Activated CD4-positive, alpha-beta T cell treated with anti-CD3 and anti-CD28 coated beads, Interleukin-2, amount 10 ng/mL, durations not matched to agents 24 days and 14 days (primary cell): ENCODE data around the gene SPRR5. TPM values are rescaled to one million over a fixed set of nuclear protein-coding genes. Genes with fewer than 3 reads are reported as not detected.

Source experiments
- DNase-seq: peaks from one replicate; pipeline ENCODE4 v3.0.0; 2022
- H3K27ac Mint-ChIP-seq: one replicate; pipeline ENCODE4 v1.8.0; 2022; ENCODE audit warnings: mild to moderate bottlenecking, mixed read lengths
- H3K27me3 Mint-ChIP-seq: one replicate; pipeline ENCODE4 v1.8.0; 2022; ENCODE audit warnings: mixed read lengths
- H3K36me3 Mint-ChIP-seq: one replicate; pipeline ENCODE4 v1.8.0; 2022; ENCODE audit warnings: low read depth, mild to moderate bottlenecking, mixed read lengths
- H3K4me1 Mint-ChIP-seq: one replicate; pipeline ENCODE4 v1.8.0; 2021; ENCODE audit warnings: mixed read lengths
- H3K4me3 Mint-ChIP-seq: one replicate; pipeline ENCODE4 v1.8.0; 2022; ENCODE audit warnings: mild to moderate bottlenecking, moderate library complexity, mixed read lengths
- H3K9me3 Mint-ChIP-seq: one replicate; pipeline ENCODE4 v1.8.0; 2021; ENCODE audit warnings: mixed read lengths
- intact Hi-C: fragments of 100-400 bp; cut with micrococcal nuclease; formaldehyde crosslinking; loops from one replicate; pipeline ENCODE4 v1.15.1; 2023
- total RNA-seq: library from RNA; stranded (reverse); gene quantifications from 2 replicates; pipeline ENCODE4 v1.2.3, GENCODE V29; 2022

SPRR5 gene
- total RNA-seq, 1 donor from 2014 or later: not detected

DNA sequence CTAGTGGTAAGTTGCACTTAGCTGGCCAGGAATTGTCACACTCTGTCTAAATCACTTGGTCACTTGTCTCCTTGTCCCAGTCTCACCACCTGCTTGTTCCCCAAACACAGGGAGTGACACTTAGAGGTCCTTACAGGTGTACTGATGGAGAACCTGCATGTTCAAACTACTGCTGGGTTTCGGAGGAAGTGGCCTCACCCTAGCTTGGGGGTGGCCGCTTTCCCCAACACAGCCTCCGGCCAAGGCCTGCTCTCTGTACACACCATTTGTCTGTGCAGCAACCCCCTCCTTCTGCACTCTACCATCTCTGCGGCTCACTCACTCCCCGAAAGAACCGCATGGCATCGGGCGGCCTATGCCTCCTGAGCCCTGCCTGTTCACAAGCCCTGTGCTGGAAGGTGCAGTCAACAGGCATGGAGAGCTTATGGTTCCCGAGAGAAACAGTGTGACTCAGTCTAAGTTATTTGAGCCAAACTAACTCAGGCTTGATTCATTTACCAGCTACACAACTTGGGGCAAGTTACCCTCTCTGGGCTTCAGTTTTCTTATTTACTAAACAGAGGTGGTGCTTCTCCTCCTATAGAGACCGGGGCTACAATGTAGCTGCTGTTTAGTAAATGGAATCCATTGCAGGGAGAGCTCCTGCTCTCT lies 12.9 kb downstream of the SPRR5 start:
- Mint-ChIP-seq H3K9me3 (no peaks in the 10 kb centered on the region), H3K4me1 (no peaks in the 10 kb centered on the region), H3K4me3 (no peak overlapping the region), H3K27me3 (peaks cover 2% of the 10 kb centered on the region), H3K27ac (no peak overlapping the region), H3K36me3 (no peaks in the 10 kb centered on the region)
- intact Hi-C loops: no loop called here
- no peak for DNase-seq

- H3K27me3 Mint-ChIP-seq: peaks cover 2% of the 10 kb centered on the region
- intact Hi-C loops: no loop called here
- no peak overlapping the region for H3K4me3 Mint-ChIP-seq
- no peak overlapping the region for H3K27ac Mint-ChIP-seq
- no peaks in the 10 kb centered on the region for H3K4me1 Mint-ChIP-seq
- no peak for DNase-seq
- no peaks in the 10 kb centered on the region for H3K9me3 Mint-ChIP-seq
- H3K36me3 Mint-ChIP-seq: no peaks in the 10 kb centered on the region
Observed at GRCh38 chr1:152960452-152961044, 13.5 kb downstream of the SPRR5 start.

GRCh38 chr1:152961226-152961891 lies 14.4 kb downstream of the SPRR5 start:
- Mint-ChIP-seq H3K27me3 (peaks cover 2% of the 10 kb centered on the region), H3K4me3 (no peak overlapping the region), H3K4me1 (no peaks in the 10 kb centered on the region), H3K9me3 (no peaks in the 10 kb centered on the region), H3K36me3 (no peaks in the 10 kb centered on the region), H3K27ac (no peak overlapping the region)
- DNase-seq: no peak
- intact Hi-C loops: no loop called here

GRCh38 chr1:152962876-152963415 lies 15.9 kb downstream of the SPRR5 start:
- intact Hi-C loops: no loop called here
- Mint-ChIP-seq H3K9me3 (no peaks in the 10 kb centered on the region), H3K36me3 (no peaks in the 10 kb centered on the region), H3K4me3 (no peak overlapping the region), H3K27ac (no peak overlapping the region), H3K4me1 (peaks cover 2% of the 10 kb centered on the region), H3K27me3 (peaks cover 2% of the 10 kb centered on the region)
- DNase-seq: no peak

DNA sequence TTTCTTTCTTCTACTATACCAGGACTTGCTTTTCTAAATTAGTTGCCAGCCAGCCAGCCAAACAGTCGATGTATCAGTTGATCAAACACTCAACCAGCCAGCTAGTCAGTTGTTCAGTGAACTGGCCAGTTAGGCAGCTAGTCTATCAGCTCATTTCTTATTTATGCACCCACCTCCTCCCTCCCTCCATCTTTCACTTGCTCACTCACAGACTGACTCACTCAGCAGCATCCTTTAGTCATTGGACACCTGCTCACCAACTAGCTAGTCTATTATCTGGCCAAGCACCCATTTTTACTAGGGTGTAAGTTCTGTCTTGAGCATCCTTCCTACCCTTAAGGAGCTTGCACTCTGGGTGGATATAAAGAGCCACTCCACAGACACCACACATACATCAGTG lies 17.5 kb downstream of the SPRR5 start:
- intact Hi-C loops: no loop called here
- DNase-seq: no peak
- H3K4me1 Mint-ChIP-seq: peaks cover 2% of the 10 kb centered on the region
- H3K9me3 Mint-ChIP-seq: no peaks in the 10 kb centered on the region
- H3K4me3 Mint-ChIP-seq: no peak overlapping the region
- H3K36me3 Mint-ChIP-seq: no peaks in the 10 kb centered on the region
- H3K27ac Mint-ChIP-seq: no peak overlapping the region
- peaks cover 2% of the 10 kb centered on the region for H3K27me3 Mint-ChIP-seq

- H3K9me3 Mint-ChIP-seq: no peaks in the 10 kb centered on the region
- peaks cover 2% of the 10 kb centered on the region for H3K27me3 Mint-ChIP-seq
- no peak overlapping the region for H3K27ac Mint-ChIP-seq
- intact Hi-C loops: no loop called here
- no peak overlapping the region for H3K4me3 Mint-ChIP-seq
- H3K36me3 Mint-ChIP-seq: no peaks in the 10 kb centered on the region
- no peak for DNase-seq
- H3K4me1 Mint-ChIP-seq: peaks cover 2% of the 10 kb centered on the region
Observed at GRCh38 chr1:152965853-152966252, 18.8 kb downstream of the SPRR5 start.

- intact Hi-C loops: no loop called here
- H3K27me3 Mint-ChIP-seq: peaks cover 2% of the 10 kb centered on the region
- no peak overlapping the region for H3K27ac Mint-ChIP-seq
- peaks cover 2% of the 10 kb centered on the region for H3K4me1 Mint-ChIP-seq
- H3K9me3 Mint-ChIP-seq: no peaks in the 10 kb centered on the region
- H3K4me3 Mint-ChIP-seq: no peak overlapping the region
- no peak for DNase-seq
- no peaks in the 10 kb centered on the region for H3K36me3 Mint-ChIP-seq
Observed at GRCh38 chr1:152967201-152967600, 20.2 kb downstream of the SPRR5 start.

GRCh38 chr1:152968248-152968647 lies 21.2 kb downstream of the SPRR5 start:
- H3K27ac Mint-ChIP-seq: no peak overlapping the region
- no peak overlapping the region for H3K4me3 Mint-ChIP-seq
- no peaks in the 10 kb centered on the region for H3K9me3 Mint-ChIP-seq
- H3K4me1 Mint-ChIP-seq: peaks cover 2% of the 10 kb centered on the region
- H3K36me3 Mint-ChIP-seq: no peaks in the 10 kb centered on the region
- H3K27me3 Mint-ChIP-seq: peaks cover 2% of the 10 kb centered on the region
- intact Hi-C loops: no loop called here
- DNase-seq: no peak

GRCh38 chr1:152969036-152969435 lies 22.0 kb downstream of the SPRR5 start:
- DNase-seq: no peak
- intact Hi-C loops: no loop called here
- Mint-ChIP-seq H3K27me3 (no peaks in the 10 kb centered on the region), H3K4me1 (peaks cover 2% of the 10 kb centered on the region), H3K36me3 (no peaks in the 10 kb centered on the region), H3K4me3 (no peak overlapping the region), H3K9me3 (no peaks in the 10 kb centered on the region), H3K27ac (no peak overlapping the region)

GRCh38 chr1:152970495-152970894 lies 23.5 kb downstream of the SPRR5 start, which contains the start of gene SPRR4:
TSS of gene SPRR4 (plus strand) at chr1:152970648. CDS start at chr1:152971891, 1,243 bp downstream.
- intact Hi-C loops: no loop called here
- H3K4me3 Mint-ChIP-seq: no peak within 1 kb of the TSS
- no peak for DNase-seq
- H3K9me3 Mint-ChIP-seq: no peaks in the 10 kb centered on the region
- H3K36me3 Mint-ChIP-seq: no peaks in the 10 kb centered on the region
- no peaks in the 10 kb centered on the region for H3K27me3 Mint-ChIP-seq
- peaks cover 2% of the 10 kb centered on the region for H3K4me1 Mint-ChIP-seq
- no peak within 1 kb of the TSS for H3K27ac Mint-ChIP-seq

DNA sequence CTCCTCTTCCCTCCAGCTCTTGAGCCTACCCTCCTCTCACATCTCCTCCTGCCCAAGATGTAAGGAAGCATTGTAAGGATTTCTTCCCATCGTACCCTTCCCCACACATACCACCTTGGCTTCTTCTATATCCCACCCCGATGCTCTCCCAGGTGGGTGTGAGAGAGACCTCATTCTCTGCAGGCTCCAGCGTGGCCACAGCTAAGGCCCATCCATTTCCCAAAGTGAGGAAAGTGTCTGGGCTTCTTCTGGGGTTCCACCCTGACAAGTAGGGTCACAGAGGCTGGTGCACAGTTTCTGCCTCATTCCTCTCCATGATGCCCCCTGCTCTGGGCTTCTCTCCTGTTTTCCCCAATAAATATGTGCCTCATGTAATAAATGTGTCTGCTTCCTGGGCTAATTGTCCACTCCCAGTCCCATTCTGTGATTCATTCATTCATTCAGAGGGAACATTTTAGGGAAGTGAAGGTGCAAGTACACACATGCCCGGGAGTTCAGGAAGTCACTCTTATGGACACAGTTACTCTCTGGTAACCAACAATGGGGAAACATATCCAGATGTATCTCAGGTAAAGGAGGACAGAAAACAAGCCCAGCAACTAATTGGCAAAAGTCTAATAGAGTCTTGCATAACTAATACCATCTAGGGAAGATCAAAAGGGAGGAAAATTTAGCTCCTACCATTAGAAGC lies 25.3 kb downstream of the SPRR5 start:
- intact Hi-C loops: no loop called here
- no peaks in the 10 kb centered on the region for H3K9me3 Mint-ChIP-seq
- peaks cover 5% of the 10 kb centered on the region for H3K27me3 Mint-ChIP-seq
- no peak for DNase-seq
- H3K4me1 Mint-ChIP-seq: peaks cover 2% of the 10 kb centered on the region
- H3K36me3 Mint-ChIP-seq: no peaks in the 10 kb centered on the region
- no peak overlapping the region for H3K27ac Mint-ChIP-seq
- no peak overlapping the region for H3K4me3 Mint-ChIP-seq

- intact Hi-C loops: no loop called here
- H3K27ac Mint-ChIP-seq: no peak overlapping the region
Observed at GRCh38 chr1:152976688-152977087, 29.7 kb downstream of the SPRR5 start.

DNA sequence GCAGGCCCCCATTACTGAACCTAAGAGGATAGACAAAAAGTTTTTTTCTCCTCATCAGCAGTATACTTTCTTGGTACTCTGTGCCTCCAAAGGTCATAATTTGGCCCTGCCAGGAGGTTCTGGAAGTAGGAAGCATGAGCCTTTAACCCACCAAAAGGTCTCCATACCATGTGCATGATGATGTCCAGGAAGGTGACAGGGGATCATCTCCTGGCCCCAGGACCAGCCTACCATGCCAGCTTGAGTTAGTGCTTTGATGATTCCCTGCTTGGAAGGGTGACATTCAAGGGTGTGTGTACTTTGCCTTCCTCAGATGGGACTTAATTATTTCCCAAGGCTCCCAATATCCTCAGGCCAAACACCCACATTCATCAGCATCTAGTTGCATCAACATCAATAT lies 30.6 kb downstream of the SPRR5 start:
- intact Hi-C loops: no loop called here
- no peaks in the 10 kb centered on the region for H3K9me3 Mint-ChIP-seq
- no peak for DNase-seq
- no peak overlapping the region for H3K27ac Mint-ChIP-seq
- no peaks in the 10 kb centered on the region for H3K36me3 Mint-ChIP-seq
- H3K27me3 Mint-ChIP-seq: peaks cover 5% of the 10 kb centered on the region
- H3K4me3 Mint-ChIP-seq: no peak overlapping the region
- H3K4me1 Mint-ChIP-seq: no peaks in the 10 kb centered on the region

More at GRCh38 chr1:152976688-152977087, 29.7 kb downstream of the SPRR5 start:
- DNase-seq: no peak
- H3K9me3 Mint-ChIP-seq: no peaks in the 10 kb centered on the region
- H3K4me1 Mint-ChIP-seq: no peaks in the 10 kb centered on the region
- no peaks in the 10 kb centered on the region for H3K36me3 Mint-ChIP-seq
- H3K27me3 Mint-ChIP-seq: peaks cover 5% of the 10 kb centered on the region
- H3K4me3 Mint-ChIP-seq: no peak overlapping the region

- no peak for DNase-seq
- H3K27me3 Mint-ChIP-seq: peaks cover 5% of the 10 kb centered on the region
- no peak overlapping the region for H3K4me3 Mint-ChIP-seq
- intact Hi-C loops: no loop called here
- H3K4me1 Mint-ChIP-seq: no peaks in the 10 kb centered on the region
- H3K9me3 Mint-ChIP-seq: no peaks in the 10 kb centered on the region
- H3K36me3 Mint-ChIP-seq: no peaks in the 10 kb centered on the region
- H3K27ac Mint-ChIP-seq: no peak overlapping the region
Observed at GRCh38 chr1:152980676-152981075, 33.7 kb downstream of the SPRR5 start.
